ENCODE results near the gene PRKCE. TPM values are rescaled to one million over a fixed set of nuclear protein-coding genes. Genes with fewer than 3 reads are reported as not detected.

The PRKCE gene
- total and polyA plus RNA-seq, 2 of the 8 experiments (the other 6 are each of a cell fraction or from before 2014, with no cell fraction given): 0.54 to 2.1 TPM

DNA sequence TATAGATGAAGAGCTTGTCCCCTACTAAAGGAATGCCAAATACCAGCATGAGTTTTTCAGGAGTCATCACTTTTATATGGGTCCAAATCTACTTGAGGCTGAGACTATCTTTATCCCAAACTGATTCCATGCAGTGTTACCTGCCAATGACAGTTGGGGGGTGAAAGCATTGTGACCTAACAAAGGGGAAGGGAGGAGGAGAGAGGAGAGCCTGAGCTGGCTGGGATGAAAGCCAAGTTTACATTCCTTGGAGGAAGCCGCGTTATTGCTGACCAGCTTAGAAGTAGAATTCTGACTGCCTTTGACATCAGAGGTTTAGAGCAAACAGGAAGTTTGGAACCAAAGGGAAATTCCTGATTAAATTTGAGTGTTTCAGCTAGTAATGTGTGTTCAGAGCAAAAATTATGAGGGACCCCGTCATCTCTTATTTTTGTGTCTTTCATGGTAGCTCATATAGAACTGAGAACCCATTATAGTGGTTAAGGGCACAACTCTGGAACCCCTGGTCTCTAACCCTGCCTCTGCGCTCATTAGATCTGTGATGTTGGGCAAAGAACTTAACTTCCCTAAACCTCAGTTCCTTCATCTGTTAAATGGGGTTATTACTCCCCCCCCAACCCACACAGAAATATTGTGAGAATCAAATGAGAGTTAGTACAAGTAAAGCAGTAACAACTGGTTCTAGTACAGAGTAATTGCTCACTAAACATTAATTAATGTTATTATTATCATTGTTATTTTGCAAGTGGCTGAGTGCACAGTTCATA is 446.4 kb downstream of the PRKCE start:
- no peak overlapping the region for H2BK15ac ChIP-seq (ENCODE audit: low read length)
- H3K79me1 ChIP-seq (ENCODE audit: low read depth, low read length): no peaks in the 10 kb centered on the region
- 90% methylated on average over 4 of the region's 4 CpGs; no CpG with 5 or more reads in 1 of the 2 experiments for WGBS, 2 experiments (ENCODE audit: extremely low coverage in 1 of 2, insufficient coverage in 1 of 2, insufficient read length in 1 of 2, insufficient replicate concordance in 2 of 2, low coverage in 1 of 2, low lambda C conversion rate in 2 of 2, missing lambda C conversion rate in 1 of 2)
- no peak overlapping the region for H3K23ac ChIP-seq (ENCODE audit: insufficient read length)
- CTCF ChIA-PET (ENCODE audit: partially characterized antibody): interaction anchor here (0.5 to 1.4 kb wide), 3 partner anchors 68 to 300 kb away, joined by 3 read pairs; no protein-coding TSS in a partner anchor
- H4K5ac ChIP-seq (ENCODE audit: insufficient read length, low read depth, low read length): no peak overlapping the region
- no peak overlapping the region for H2AK5ac ChIP-seq (ENCODE audit: low read depth, low read length)
- H3K27ac ChIP-seq (ENCODE audit: low read depth, low read length): no peak overlapping the region
- no peaks in the 10 kb centered on the region for H3K79me2 ChIP-seq (ENCODE audit: control insufficient read depth in 1 of 2, insufficient read depth in 2 of 2, low read length in 2 of 2)
- H4K91ac ChIP-seq (replicated peaks; ENCODE audit: insufficient read length, low read length): no peak overlapping the region
- H3K14ac ChIP-seq (ENCODE audit: insufficient read length): no peak overlapping the region
- TF ChIP-seq TCF12 (IDR thresholded peaks at IDR 0.05; ENCODE audit: low read depth, low read length): no peak
- TF ChIP-seq, protein P1, sequence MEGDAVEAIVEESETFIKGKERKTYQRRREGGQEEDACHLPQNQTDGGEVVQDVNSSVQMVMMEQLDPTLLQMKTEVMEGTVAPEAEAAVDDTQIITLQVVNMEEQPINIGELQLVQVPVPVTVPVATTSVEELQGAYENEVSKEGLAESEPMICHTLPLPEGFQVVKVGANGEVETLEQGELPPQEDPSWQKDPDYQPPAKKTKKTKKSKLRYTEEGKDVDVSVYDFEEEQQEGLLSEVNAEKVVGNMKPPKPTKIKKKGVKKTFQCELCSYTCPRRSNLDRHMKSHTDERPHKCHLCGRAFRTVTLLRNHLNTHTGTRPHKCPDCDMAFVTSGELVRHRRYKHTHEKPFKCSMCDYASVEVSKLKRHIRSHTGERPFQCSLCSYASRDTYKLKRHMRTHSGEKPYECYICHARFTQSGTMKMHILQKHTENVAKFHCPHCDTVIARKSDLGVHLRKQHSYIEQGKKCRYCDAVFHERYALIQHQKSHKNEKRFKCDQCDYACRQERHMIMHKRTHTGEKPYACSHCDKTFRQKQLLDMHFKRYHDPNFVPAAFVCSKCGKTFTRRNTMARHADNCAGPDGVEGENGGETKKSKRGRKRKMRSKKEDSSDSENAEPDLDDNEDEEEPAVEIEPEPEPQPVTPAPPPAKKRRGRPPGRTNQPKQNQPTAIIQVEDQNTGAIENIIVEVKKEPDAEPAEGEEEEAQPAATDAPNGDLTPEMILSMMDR (IDR thresholded peaks at IDR 0.05; ENCODE audit: control extremely low read depth in 1 of 3, insufficient read depth in 1 of 3, low read depth in 1 of 3, low read length in 3 of 3): no peak
- no peak for TF ChIP-seq CBX5 (IDR thresholded peaks at IDR 0.05; ENCODE audit: low read depth, low read length)
- TF ChIP-seq NRF1 (IDR thresholded peaks at IDR 0.05; ENCODE audit: low read depth, low read length): no peak
- TF ChIP-seq, protein P2, sequence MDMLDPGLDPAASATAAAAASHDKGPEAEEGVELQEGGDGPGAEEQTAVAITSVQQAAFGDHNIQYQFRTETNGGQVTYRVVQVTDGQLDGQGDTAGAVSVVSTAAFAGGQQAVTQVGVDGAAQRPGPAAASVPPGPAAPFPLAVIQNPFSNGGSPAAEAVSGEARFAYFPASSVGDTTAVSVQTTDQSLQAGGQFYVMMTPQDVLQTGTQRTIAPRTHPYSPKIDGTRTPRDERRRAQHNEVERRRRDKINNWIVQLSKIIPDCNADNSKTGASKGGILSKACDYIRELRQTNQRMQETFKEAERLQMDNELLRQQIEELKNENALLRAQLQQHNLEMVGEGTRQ (IDR thresholded peaks at IDR 0.05; ENCODE audit: low read length): no peak
- TF ChIP-seq POLR2AphosphoS5 (IDR thresholded peaks at IDR 0.05; ENCODE audit: low read depth, low read length): no peak
- no peak for TF ChIP-seq ASH2L (IDR thresholded peaks at IDR 0.05; ENCODE audit: low read length)
- H3K4me2 ChIP-seq (ENCODE audit: insufficient read depth in 1 of 2, low read depth in 2 of 2, low read length in 2 of 2): no peak overlapping the region
- H3K9me3 ChIP-seq (ENCODE audit: insufficient read depth in 2 of 2, low read depth in 1 of 2, low read length in 1 of 2): no peaks in the 10 kb centered on the region
- FAIRE-seq (no peak), DNase-seq (ENCODE audit: low read depth in 1 of 2, low spot score in 2 of 2) (no peak)
- H2AFZ ChIP-seq (ENCODE audit: low read length): no peak overlapping the region
- H4K8ac ChIP-seq (ENCODE audit: extremely low read depth, insufficient read depth, low read length): no peak overlapping the region
- no peaks in the 10 kb centered on the region for H3K36me3 ChIP-seq (ENCODE audit: control insufficient read depth in 2 of 4, insufficient read depth in 4 of 4, low read length in 3 of 4)
- H2BK20ac ChIP-seq (ENCODE audit: low read length): no peak overlapping the region
- H4K20me1 ChIP-seq (replicated peaks in 1 of 2; ENCODE audit: control insufficient read depth in 1 of 2, insufficient read depth in 2 of 2, low read length in 2 of 2): no peaks in the 10 kb centered on the region
- H3K18ac ChIP-seq (ENCODE audit: extremely low read depth, low read length): no peak overlapping the region
- H3K23me2 ChIP-seq (ENCODE audit: low read depth, low read length): no peaks in the 10 kb centered on the region
- no peak overlapping the region for H3K4ac ChIP-seq (replicated peaks; ENCODE audit: insufficient read length, low read depth, low read length)
- no peak overlapping the region for H2BK5ac ChIP-seq (ENCODE audit: low read depth, low read length)
- no peak overlapping the region for H2BK120ac ChIP-seq (replicated peaks; ENCODE audit: low read depth, low read length)
- no peaks in the 10 kb centered on the region for H3K4me1 ChIP-seq (replicated peaks in 1 of 4; ENCODE audit: control insufficient read depth in 3 of 4, insufficient read depth in 4 of 4, low read length in 3 of 4)
- no peak overlapping the region for H3K56ac ChIP-seq (replicated peaks; ENCODE audit: insufficient read length, low read depth, low read length)
- no peaks in the 10 kb centered on the region for H3K27me3 ChIP-seq (replicated peaks in 1 of 4; ENCODE audit: control insufficient read depth in 3 of 4, extremely low read depth in 1 of 4, insufficient read depth in 3 of 4, low read length in 3 of 4)
- POLR2A ChIA-PET (ENCODE audit: partially characterized antibody): interaction anchor here (1.0 kb wide), 1 partner anchor 10 kb away, joined by 4 read pairs; no protein-coding TSS in a partner anchor
- no peak overlapping the region for H2BK12ac ChIP-seq (ENCODE audit: low read depth, low read length)
- no peak overlapping the region for H3K9ac ChIP-seq (replicated peaks in 1 of 4; ENCODE audit: extremely low read depth in 1 of 4, low read depth in 3 of 4, low read length in 3 of 4)
- no peak overlapping the region for H3K4me3 ChIP-seq (ENCODE audit: extremely low read depth in 1 of 4, insufficient read depth in 2 of 4, low read depth in 3 of 4, low read length in 4 of 4)
